HG03575 (cell line): ENCODE measurements around the gene VPS13A.

Source experiments
- ATAC-seq: cut with Tn5 transposase; IDR thresholded peaks from one replicate; pipeline ENCODE4 v1.9.1; 2021; ENCODE audit not compliant: unreplicated experiment, insufficient number of reproducible peaks, low FRiP score; ENCODE audit errors: extremely low read depth

Gene VPS13A

DNA sequence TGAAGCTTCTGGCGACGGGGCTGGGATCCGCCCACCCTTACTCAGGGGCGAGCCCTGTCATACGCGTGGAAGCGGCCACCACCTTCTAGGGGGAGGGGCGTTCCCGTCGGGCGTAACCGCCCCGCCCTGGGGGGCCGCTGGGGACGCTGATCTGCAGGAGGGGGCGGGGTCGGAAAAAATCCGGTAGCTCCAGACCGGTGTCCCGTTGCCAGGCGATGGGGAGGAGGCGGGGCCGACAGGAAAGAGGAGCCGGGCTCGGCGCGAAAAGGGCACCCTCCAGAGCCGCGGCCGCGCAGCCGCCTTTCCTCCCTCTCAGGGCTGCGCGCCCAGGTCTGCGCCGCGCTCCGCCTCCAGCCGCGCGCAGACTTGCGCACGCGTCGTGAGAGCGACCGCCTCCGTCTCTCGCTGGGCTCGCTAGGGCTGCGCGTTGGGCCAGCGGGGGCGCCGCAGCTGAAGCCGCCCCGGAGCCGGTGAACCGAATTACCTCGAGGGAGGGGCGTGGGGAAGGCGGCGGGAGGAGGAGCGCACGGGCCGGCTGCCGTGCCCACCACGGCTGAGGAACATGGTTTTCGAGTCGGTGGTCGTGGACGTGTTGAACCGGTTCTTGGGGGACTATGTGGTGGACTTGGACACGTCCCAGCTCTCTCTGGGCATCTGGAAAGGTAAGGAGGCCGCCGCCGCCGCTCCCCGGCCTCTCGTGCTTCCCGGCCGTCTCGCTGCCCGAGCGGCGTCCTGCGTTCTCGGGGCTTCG is at the start of gene VPS13A:
Gene VPS13A, plus strand, starts transcription at position 392 of the 751 bp plus-strand sequence. Its CDS starts 171 bp downstream, at position 563.
- peak; percentile 48 for ATAC-seq

DNA sequence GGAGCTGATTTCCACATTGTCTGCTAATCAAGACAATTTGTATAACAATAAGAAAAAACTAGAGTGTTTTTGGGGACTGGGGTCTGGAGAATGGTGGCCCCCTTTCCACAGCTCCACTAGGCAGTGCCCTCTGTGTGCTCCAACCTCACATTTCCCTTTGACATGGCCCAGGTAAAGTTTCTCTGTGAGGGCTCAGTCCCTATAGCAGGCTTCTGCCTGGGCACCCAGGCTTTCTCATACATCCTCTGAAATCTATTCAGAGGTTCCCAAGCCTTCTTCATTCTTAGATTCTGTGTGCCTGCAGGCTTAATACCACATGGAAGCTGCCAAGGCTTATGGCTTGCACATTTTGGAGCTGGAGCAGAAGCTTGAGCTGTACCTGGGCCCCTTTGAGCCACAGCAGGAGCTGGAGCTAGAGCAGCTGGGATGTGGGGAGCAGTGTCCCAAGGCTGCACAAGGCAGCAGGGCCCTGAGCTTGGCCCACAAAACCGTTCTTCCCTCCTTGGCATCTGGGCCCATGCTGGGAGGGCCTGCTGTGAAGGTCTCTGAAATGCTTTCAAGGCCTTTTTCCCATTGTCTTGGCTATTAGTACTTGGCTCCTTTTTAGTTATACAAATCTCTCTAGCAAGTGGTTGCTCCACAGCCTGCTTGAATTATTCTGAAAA is 49.1 kb upstream of the VPS13A start:
- no peak for ATAC-seq

DNA sequence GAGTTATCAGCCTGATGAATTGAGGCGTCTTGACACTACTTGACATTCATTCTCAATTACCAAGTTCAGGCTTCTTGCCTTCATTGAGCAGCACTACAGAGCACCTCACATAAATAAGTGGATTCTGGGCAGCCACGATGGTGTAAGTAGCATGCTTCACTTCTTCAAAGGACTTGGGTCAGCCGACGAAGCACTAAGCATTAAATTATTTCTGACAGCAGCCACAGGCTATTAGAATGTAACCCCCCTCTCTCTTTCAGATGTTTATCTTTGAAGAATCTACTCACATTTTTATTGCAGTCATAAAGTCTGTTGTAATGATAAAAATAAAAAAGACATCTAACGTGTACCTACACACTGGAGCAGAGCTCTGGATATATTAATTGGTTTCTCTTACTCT is 45.9 kb upstream of the VPS13A start:
- no peak for ATAC-seq

DNA sequence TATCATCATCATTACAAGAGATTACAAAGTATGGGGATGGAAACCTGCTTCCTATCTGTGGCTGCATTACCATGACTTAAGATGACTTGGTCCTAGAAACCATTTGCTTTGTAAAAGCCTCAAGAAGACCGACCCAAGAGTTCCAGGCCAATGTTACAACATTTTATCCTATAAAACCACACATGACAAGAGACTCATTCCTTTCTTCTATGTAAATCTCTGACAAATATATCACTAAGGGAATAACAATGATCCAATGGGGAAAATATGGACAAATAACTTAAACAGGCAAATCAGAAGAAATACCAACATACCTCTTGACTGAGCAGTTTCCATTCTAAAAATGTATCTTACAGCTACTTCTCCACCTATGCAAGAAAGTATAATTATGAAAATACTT is 44.3 kb upstream of the VPS13A start:
- no peak for ATAC-seq

DNA sequence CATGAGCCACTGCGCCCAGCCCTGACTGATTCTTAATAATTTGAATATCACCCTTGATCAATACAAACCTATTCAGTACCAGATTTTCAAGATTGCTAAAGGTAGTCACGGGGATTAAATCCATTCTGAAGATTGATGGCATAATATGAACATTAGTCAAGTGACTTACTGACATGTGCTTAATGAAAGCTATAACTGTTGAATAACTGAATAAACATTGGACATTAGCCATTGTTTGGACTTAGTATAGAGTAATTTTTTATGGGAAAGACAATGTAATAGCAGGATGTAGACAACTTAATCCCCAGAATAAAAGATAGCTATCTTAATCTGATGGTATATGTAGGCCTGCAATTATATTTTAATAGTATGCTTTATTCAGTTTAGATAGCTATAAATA is 35.0 kb upstream of the VPS13A start:
- ATAC-seq: no peak

DNA sequence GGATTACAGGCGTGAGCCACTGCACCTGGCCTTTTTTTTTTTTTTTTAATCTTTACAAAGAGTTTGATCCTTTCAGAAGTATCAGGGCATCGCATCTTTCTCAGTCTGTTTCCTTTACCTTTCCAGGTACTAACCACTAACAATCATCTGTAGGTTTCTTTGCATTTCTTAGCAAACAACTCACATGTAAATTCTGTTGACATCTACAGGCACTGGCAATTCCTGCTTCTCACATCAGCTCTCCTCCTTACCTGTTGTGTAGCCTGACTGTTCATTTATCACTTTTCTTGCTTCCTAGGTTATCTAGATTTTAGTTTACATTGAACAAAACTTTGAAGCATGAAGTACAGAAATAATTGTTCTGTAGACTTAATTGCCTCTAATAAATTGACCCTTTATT is 27.5 kb upstream of the VPS13A start:
- no peak for ATAC-seq

DNA sequence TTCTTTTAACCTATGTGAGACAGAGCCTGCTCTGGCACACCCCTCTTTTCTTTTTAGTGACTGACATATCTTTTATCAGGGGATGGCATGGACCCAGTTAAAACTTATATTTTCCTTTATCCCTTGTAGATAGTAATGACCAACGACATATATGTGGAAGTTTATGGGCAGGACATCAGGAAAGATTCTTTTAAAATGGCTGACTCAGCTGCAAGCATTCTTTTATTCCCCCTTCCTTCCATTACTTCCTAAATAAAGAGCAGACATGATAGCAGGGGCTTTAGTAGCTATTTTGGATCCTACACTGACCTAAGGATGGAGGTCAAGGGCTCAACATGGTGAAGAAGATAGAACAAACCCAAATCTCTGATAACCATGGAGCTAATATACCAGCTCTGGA is 25.0 kb upstream of the VPS13A start:
- no peak for ATAC-seq

DNA sequence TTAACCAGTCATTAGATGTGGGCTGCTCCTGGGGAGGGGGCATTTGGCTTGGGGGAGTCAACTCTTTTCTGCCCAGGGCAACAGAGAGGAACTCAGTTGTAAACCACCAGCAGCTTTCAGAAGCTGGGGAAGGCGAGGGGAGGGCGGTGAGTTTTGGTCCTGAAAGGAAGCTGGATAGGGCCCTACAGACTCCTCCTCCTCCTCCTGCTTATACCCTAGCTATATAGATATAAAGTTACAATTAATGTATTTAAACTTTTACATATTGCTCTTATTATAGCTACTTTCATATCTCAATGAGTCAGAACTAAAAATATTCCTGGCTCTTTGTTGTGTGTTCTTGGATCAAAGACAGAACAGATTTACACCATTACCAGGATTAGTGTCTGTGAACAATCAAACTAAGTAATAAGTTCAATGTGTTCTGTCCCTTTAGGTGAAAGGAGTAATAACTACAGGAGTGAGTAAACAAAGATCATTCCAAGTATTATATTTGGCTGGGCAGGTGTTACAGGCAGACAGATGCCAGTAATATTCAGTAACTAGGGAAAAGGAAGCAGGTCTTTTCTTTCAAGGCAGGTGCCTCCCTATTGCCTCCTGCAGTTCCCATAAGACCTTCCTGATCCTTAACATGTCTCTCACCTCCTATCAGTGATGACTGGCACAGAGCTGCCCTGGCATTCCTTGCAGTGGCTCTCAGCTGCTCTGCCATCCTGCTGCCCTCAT is 20.5 kb upstream of the VPS13A start:
- ATAC-seq: no peak

DNA sequence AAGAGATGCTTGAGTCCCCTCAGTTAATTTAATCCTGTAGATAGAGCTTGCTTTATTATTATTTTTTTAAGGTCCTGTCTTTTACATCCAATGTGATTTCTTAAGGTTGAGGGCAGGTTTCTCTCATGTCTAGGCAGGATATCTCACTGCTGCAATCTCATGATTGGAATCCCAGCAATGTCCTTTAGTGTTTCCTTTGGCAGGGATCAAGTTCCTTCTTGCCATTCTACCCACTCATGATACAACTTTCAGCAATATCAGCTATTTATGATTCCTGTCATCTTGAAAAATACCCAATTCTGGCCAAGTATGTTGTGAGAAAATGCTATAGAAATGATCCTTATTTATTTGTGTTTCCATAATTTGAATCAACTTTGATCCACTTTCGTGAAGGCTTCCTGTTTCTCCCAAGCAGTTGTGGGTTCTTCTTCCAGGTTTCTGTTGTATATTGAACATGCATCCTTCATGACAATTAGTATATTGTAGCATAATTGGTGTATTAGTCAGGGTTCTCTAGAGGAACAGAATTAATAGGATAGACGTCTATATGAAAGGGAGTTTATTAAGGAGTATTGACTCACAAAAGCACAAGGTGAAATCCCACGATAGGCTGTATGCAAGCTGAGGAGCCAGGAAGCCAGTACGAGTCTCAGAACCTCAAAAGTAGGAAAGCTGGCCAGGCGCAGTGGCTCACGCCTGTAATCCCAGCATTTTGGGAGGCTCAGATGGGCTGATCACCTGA is 18.4 kb upstream of the VPS13A start:
- no peak for ATAC-seq

DNA sequence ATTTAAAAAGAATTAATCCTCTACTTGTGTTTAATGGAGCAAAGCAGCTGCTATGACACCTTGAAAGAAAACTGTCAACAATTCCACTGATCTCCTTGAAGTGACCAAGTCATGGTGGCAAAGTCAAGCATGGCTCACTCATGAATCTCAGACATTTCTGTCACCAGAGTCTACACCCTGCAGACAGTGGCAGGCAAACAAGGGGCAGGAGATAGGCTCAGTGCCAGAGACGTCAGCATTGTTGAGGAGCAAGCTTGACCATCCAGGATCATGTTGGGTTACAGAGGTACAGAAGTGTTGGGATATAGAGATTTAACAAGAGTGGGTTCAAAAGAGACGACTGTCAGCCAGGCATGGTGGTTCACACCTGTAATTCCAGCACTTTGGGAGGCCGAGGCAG is 16.1 kb upstream of the VPS13A start:
- no peak for ATAC-seq

DNA sequence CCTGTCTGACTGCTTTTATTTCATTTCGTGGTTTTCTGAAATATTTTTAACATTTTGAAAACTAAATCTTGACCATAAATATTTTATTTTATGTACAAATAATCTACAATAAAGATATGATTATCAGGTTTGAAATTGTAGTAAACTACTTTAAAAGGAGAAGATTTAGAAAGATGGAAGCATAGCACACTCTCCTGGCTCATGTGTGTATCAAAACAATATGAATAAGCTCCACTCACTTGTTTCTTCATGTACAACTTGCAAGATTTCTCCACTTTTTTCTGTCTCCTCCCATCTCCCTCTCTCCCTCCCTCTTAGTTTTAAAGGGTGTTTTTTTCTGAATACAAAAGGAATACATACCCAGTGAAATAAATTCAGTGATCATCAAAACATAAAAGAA is 15.4 kb upstream of the VPS13A start:
- no peak for ATAC-seq

DNA sequence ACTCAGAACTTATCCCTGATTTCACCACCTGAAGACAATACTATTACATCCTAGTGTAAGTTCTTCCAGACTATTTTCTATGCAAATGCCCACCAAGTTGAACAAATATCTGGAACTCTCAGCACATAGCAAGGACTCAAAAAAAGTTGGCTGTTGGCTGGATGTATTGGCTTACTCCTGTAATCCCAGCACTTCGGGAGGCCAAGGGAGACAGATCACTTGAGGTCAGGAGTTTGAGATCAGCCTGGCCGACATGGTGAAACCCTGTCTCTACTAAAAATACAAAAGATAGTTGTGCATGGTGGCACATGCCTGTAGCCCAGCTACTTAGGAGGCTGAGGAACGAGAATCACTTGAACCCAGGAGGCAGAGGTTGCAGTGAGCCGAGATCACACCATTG is 15.0 kb upstream of the VPS13A start:
- ATAC-seq: no peak

DNA sequence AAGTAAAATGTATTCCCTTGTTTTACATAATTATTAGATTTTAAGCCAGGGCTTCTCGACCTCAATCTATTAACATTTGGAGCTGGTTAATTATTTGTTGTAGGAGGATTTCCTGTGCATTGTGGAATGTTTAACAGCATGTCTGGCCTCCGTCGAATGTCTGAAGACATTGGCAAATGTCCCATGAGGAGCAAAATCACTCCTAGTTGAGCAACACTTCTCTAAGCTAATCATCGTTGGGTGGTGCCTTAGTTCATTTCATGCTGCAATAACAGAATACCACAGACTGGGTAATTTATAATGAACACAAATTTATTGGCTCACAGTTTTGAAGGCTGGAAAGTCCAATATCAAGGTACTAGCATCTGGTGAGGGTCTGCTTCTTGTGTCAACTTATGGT is 13.4 kb upstream of the VPS13A start:
- no peak for ATAC-seq

DNA sequence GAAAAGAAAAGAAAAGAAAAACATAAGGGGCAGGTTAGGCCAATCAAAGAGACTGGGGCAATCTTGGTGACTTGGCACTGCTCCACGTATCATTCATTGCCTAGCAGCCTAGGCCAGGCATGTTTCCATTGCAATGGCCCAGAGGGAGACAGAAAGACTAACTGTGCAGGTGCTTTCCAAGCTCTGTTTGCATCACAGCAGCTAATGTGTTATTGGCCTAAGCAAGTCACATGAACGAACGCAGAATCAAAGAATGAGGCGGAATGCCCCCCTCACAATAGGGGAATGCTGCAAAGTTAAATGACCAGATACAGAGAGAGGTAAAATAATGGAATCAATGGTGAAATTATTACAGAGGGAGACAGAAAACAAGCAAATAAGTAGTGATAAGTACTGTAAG is 11.1 kb upstream of the VPS13A start:
- no peak for ATAC-seq

DNA sequence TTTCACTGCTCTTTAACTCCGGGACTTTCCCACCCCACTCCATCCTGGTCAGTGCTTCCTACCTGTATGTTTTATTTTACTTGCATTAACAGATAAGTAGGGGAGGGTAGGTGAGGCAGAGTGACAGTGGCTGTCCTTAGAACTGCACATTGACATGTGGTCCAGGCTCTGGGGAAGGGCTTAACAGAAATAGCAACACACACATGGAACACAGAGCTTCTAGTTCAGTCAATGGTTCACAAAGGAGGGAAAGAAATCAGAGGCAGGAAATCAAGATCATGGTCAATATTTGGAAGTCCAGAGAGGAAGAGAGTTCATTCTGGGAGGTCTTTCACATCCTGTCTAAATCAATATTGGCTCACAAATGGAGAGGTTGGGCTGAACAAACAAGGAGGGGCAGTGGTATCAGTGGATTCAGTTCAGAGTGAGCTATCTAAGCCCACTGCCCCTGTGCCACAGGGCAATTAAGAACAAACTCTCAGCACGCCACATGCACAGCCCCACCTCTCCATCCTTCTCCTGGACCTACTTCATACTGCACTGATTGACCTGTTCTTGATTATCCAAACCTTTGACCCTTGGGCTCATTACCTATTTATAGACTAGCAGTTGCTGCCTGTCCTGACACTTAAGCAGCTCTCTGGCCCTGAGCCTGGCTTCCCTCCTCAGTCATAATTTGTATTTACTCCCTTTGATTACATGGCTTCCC is 6.2 kb upstream of the VPS13A start:
- no peak for ATAC-seq

DNA sequence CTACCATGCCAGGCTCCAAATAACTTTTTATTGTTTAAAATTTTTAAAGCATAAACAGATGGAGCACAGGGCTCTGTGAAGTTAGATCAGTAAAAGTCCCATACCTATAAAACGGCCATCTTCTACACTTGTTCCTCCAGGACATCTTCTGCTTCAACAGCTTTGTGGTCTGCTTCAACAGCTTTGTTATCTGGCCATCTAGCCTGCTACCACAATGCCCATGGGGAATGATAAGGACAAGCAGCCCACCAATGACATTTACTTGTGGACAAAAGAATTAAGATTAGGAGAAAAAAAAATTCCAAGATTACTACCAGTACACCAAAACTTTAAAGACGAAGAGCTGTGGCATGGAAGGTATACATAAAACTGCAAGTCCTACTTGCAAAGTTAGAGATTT is 2.2 kb upstream of the VPS13A start:
- no peak for ATAC-seq

DNA sequence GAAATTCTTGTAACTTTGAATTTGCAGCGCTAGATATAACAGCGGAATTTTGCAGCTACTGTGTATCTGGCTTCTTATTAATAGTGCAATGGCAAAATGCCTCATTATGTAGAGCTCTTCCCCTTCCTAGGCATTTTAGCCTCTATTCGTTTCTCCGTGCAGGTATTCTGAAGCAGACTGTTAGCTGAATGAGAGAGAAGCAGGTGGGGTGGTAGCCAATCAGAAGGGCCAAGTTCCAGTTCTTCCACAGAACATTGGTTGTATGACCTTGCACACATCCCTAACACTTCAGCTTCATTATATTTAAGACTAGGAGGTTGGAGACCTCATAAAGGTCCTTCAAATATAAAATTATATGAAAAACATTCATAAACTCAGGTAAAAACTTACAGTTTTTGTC is 1.2 kb upstream of the VPS13A start:
- no peak for ATAC-seq

DNA sequence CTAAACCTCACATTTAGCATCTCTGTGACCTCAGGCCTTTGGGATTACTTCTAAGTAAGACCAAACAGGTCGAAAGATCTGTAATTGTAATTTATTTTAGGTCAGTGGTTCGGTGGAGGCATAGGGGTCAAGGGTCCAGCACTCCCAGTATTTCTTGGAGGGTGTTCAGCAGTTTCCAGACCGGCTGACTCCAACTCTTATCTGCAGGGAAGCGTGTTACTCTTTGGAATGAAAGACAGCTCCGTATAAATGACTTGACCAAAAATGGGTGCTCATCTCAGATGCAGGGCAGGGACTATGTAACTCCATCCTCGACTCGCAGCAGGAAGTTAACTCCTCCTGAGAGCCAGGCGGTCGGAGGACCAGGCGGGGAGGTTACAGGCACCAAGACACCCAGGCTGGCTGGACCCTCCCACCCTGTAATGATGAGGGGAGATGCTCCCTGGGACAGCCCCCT is 620 bp upstream of the VPS13A start:
- ATAC-seq: no peak
